ENCODE data around the gene PRICKLE4. TPM values are rescaled to one million over a fixed set of nuclear protein-coding genes. Genes with fewer than 3 reads are reported as not detected.

PRICKLE4 gene
- total and polyA plus RNA-seq, 2 of the 4 experiments (the other 2 are of a cell fraction) = 0.72 TPM; not detected in 1

DNA sequence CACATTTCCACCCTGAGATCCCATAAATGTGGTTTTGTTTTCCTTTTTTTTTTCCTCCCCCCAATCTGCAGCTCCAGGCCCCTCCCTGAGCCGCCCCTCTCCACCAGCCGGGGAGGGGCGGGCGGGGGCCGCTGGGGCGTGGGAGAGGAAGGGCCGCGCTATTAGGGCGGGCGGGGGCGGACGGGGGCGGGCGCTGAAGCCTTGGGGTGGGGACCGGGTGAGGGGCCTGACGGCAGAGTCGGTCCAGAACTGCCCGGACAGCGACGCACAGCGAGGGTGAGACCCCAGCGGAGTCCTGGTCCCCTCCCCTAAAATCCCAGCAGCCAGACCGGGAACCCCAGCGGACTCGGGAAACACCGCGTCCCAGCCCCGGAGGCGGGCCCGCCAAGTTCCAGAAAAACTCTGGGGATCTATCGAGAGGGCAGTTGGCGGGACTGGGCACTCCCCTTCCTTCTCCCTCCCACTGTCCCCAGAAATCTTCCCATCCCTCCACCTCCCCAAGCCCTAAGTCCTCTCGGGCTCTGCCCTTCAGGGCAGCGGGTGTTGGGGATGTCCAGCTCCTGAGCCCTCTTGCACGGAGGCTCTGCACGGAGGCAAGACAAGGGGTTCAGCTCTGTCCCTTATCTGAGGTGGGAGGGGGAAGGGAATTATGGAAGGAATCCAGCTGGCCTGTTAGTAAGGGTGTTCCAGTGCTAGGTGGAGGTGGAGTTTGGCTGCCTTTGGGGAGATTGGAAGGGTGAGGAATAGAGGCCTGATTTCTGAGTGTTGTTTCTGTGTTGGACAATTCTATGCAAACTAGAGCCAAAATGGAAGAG is at the start of gene PRICKLE4 (continued):
- TF ChIP-seq SMC3 (IDR thresholded peaks at IDR 0.05; ENCODE audit: low read depth, low read length) (no peak), MAFK (IDR thresholded peaks at IDR 0.05; ENCODE audit: low read depth, low read length) (no peak), BHLHE40 (IDR thresholded peaks at IDR 0.05; ENCODE audit: low read depth, low read length) (no peak), MAZ (IDR thresholded peaks at IDR 0.05; ENCODE audit: borderline replicate concordance, low read depth, low read length) (no peak)

- Histone ChIP-seq H3K27ac (ENCODE audit: insufficient read depth, low read length) (no peak overlapping the region), H2AK9ac (replicated peaks; ENCODE audit: low read depth, low read length, poor library complexity) (no peak overlapping the region), H4K20me1 (ENCODE audit: insufficient read depth, low read length) (no peaks in the 10 kb centered on the region), H3K9me3 (ENCODE audit: control insufficient read depth, insufficient read depth, low read length) (no peaks in the 10 kb centered on the region), H2AK5ac (ENCODE audit: low read depth, low read length) (no peak overlapping the region), H3K56ac (ENCODE audit: extremely low read depth, insufficient read depth, low read length) (no peak overlapping the region), H3K9ac (ENCODE audit: low read depth, low read length) (no peak overlapping the region), H3K4ac (ENCODE audit: low read depth, low read length) (no peak overlapping the region), H2BK120ac (ENCODE audit: low read depth, low read length) (no peak overlapping the region), H3K23ac (ENCODE audit: low read depth, low read length) (no peak overlapping the region), H3K9me1 (ENCODE audit: insufficient read depth, low read length) (peaks cover 9% of the 10 kb centered on the region; the same call in 1 of the 2 replicates), H3K27me3 (ENCODE audit: control insufficient read depth, insufficient read depth, low read length) (no peaks in the 10 kb centered on the region), H4K5ac (ENCODE audit: low read depth, low read length) (no peak overlapping the region), H2BK15ac (ENCODE audit: low read depth, low read length) (no peak overlapping the region), H3K4me1 (ENCODE audit: control insufficient read depth, insufficient read depth, low read length) (peaks cover 18% of the 10 kb centered on the region), H3K4me2 (ENCODE audit: low read depth, low read length) (no peak overlapping the region), H3K14ac (replicated peaks; ENCODE audit: low read depth, low read length) (no peak overlapping the region), H3K18ac (ENCODE audit: low read depth, low read length) (no peak overlapping the region), H3K36me3 (ENCODE audit: control insufficient read depth, insufficient read depth, low read length) (no peaks in the 10 kb centered on the region), H4K8ac (ENCODE audit: low read depth in 2 of 2, low read length in 2 of 2) (no peak overlapping the region), H2BK20ac (ENCODE audit: low read depth, low read length) (no peak overlapping the region), H3K4me3 (ENCODE audit: insufficient read depth, low read depth, low read length) (no peak overlapping the region), H3K79me1 (ENCODE audit: low read depth in 1 of 2, low read length in 2 of 2) (peaks cover 6 to 23% of the 10 kb centered on the region in 2 experiments; a peak in 2 of 4 replicates), H2AFZ (replicated peaks; ENCODE audit: low read length, poor library complexity) (no peak overlapping the region), H2BK5ac (ENCODE audit: low read depth, low read length, poor library complexity, severe bottlenecking) (no peak overlapping the region), H4K91ac (ENCODE audit: insufficient read depth, low read depth, low read length) (no peak overlapping the region)
- 76% methylated on average over 4 of the region's 7 CpGs; no CpG with 5 or more reads in 1 of the 2 experiments for WGBS, 2 experiments (ENCODE audit: extremely low coverage in 2 of 2, insufficient read length in 1 of 2)
- ChIA-PET POLR2A (ENCODE audit: unreplicated experiment) (no interaction called here), CTCF (no interaction called here)
- no peak for ATAC-seq (ENCODE audit: low read depth)
- in situ Hi-C loops (cut with MboI; ENCODE audit: low sequenced_read_pairs) = no loop called here
- intact Hi-C loops (cut with micrococcal nuclease) = no loop called here
- BruUV-seq (replicated peaks) = no TSS peak
- dilution Hi-C loops (cut with HindIII; ENCODE audit: low sequenced_read_pairs, unreplicated experiment) = no loop called here
- no peak for DNase-seq
- no peak for TF ChIP-seq MAZ (IDR thresholded peaks at IDR 0.05; ENCODE audit: borderline replicate concordance, low read depth, low read length)
- TF ChIP-seq BHLHE40 (IDR thresholded peaks at IDR 0.05; ENCODE audit: low read depth, low read length) = no peak
- no peak for TF ChIP-seq NFE2L2 (IDR thresholded peaks at IDR 0.05; ENCODE audit: low read depth, low read length)
- TF ChIP-seq POLR2A (IDR thresholded peaks at IDR 0.05; ENCODE audit: low read depth, low read length) = no peak
- TF ChIP-seq SMC3 (IDR thresholded peaks at IDR 0.05; ENCODE audit: low read depth, low read length) = no peak
- TF ChIP-seq ELK1 (IDR thresholded peaks at IDR 0.05; ENCODE audit: borderline replicate concordance, low read depth, low read length) = no peak
- no peak for TF ChIP-seq CTCF (conservative IDR thresholded peaks at IDR 0.05; ENCODE audit: low read depth, low read length)
- TF ChIP-seq RFX5 (IDR thresholded peaks at IDR 0.05; ENCODE audit: low read depth, low read length) = no peak
- no peak for TF ChIP-seq RCOR1 (IDR thresholded peaks at IDR 0.05; ENCODE audit: insufficient replicate concordance, low read length)
- no peak for TF ChIP-seq RAD21 (IDR thresholded peaks at IDR 0.05; ENCODE audit: low read length)
Measured at GRCh38 chr6:41731561-41732086, 49.0 kb upstream of the PRICKLE4 start.
